ENCODE measurements around the gene ZFP91.

ZFP91 gene

DNA sequence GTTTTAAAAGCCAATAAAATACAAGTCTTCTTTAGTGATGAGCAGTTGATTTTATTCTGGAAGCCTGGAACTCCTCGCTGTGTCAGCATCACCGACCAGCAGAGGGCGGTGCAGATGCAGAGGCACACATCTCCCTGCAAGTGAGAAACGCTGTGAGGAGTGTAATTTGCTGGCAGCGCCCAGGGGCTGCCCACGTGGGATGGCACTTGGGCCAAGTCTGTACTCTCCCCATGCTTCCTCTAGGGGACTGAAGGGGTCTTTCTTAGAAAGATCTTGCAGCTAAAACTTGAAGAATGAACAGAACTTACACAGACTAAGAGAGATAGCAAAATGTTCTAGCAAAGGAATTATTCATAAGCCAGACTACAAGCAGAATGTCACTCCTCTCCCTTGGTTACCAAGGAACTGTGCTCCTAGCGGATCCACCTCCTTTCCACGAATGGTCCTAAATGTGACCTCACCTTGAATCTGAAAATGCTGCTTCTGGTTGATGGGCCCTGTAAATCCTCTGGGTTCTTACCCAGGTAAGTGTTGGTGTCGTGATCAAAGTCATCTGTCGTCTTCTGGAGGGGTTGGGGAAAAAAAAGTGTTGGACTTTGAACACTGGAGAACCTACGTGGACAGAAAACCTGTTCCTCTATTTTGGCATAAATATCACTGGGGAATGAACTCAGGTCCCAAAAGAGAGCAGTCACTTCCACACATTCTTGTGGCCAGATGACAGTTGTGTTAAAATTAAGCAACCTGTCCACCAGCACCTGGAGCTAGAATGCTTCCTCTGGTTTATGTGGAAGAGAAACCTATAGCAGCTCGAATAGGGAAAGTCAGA lies 75.4 kb downstream of the ZFP91 start:
- intact Hi-C loops (cut with DNase I) = loop anchor here (5.0 kb wide), 1 partner anchor 133 kb away; no protein-coding TSS in a partner anchor
- peak; percentile 59 to 96 (median 80) for DNase-seq

DNA sequence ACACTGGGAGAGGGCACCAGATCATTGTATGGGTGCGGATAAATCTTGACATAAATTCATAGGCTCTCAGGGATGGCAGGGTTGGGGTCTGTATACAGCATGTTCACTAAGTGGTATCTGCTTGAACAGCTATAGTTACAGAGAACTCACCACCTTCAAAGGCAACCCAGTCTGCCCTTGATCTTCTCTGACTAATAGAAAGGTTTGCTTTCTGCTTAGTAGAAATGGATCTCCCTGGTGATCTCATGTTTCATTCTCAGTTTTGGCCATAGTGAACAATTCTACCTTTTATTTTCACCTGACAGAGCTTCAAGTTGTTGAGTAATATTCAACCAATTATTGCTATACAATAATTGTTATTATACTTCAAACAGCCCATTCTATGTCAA lies 76.0 kb downstream of the ZFP91 start:
- intact Hi-C loops (cut with DNase I) = loop anchor here (5.0 kb wide), 1 partner anchor 132 kb away; no protein-coding TSS in a partner anchor
- no peak for DNase-seq

DNA sequence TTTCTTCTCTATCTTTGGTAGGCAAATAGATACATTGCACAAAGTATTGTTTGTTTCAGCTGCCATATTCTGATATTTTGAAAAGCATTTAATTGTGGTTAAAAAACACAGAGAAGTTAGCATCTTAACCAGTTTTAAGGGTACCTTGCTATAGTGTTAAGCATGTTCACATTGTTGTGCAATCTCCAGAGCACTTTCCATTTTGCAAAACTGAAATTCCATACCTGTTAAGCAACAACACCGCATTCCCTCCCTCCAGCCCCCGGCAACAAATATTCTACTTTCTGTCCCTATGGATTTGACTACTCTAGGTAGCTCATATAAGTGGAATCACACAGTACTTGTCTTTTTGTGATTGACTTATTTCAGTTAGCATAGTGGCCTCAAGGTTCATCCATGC lies 77.5 kb downstream of the ZFP91 start:
- DNase-seq = no peak

DNA sequence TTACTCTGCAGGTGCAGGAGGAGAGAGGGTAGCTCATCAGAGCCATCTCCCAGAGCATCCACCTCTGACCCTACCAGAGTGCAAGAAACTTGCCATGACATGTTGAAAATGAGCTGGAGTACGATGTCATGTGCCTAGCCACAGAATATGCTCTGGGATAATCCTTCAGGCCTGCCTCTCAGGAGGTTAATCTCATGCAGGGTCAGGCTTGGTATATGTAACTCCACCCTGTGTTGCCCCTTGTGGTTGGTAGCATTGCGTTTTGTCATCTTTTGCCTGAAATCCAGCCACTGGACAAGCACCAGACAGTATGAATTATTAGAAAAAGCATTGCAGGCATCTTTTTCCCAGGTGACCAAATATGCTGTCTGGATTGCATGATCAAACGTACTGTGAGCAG lies 79.8 kb downstream of the ZFP91 start:
- no peak for DNase-seq
- intact Hi-C loops (cut with DNase I) = no loop called here

More for the DNA sequence above, 77.5 kb downstream of the ZFP91 start:
- intact Hi-C loops (cut with DNase I) = no loop called here

DNA sequence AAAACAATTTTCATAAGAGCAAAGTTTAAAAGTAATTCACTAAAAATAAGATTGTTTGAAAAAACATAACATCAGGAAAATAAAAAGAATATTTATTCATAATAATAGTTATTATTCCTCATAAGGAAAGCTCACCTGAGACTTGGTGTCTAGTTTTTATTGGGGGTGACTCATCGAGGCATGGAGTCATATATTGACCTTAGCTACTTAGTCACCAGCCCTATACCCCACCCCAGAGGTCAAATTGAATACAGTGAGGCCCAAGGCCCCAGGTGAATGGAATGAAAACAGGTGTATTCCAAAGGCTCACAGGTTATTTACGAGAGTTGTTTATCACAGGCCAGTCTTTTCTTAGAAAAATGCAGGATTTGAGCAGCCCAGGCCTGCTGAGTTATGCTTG lies 80.5 kb downstream of the ZFP91 start:
- no peak for DNase-seq
- intact Hi-C loops (cut with DNase I) = no loop called here

DNA sequence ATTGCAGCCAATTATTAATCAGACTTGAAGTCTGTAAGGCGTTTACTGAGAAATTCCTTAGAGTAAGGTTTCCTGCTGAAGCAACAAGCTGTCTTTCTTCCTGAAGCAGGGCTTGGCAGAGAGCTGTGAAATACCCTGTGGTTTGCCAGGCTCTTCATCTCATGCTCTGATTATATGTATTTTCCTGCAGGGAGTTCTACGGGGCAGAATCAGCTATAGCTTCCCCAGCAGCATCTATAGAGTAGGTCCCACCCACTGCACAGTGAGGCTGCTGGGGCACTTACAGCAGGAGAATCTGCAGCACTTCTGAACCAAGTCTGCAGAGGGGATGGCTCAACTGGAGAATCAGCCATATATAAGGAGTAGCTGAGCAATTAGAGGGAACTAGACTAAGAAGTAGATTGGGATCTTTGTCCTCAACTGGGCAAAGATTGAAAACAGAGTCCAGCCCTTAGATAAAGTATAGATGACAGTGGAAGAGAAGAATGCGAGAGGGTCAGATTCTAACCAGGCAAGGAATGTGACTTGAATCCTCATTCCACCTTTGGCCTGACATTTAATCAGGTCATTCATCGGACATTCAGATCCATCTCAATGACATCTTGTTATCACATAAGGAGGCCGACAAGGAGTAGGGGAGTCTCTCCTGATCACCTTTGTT lies 81.2 kb downstream of the ZFP91 start:
- intact Hi-C loops (cut with DNase I) = no loop called here
- no peak for DNase-seq

Data from posterior cingulate gyrus (tissue), 11 donors.